ENCODE data around the gene SMOC2. TPM values are rescaled to one million over a fixed set of nuclear protein-coding genes. Genes with fewer than 3 reads are reported as not detected.

Gene SMOC2
- polyA plus RNA-seq, 1 donor from 2014 or later = 0.50 TPM

GRCh38 chr6:168518867-168519266 is 77.9 kb downstream of the SMOC2 start:
- no peaks in the 10 kb centered on the region for H3K36me3 ChIP-seq (ENCODE audit: insufficient read depth, low read length)
- H4K20me1 ChIP-seq (ENCODE audit: insufficient read depth) = no peaks in the 10 kb centered on the region
- H3K27ac ChIP-seq (ENCODE audit: low read length) = no peak overlapping the region
- H3K79me2 ChIP-seq (replicated peaks; ENCODE audit: insufficient read depth, low read length) = no peaks in the 10 kb centered on the region
- no peak overlapping the region for H3K4me3 ChIP-seq (ENCODE audit: low read length)
- H3K9me3 ChIP-seq (ENCODE audit: low read length) = no peaks in the 10 kb centered on the region
- no peaks in the 10 kb centered on the region for H3F3A ChIP-seq (ENCODE audit: insufficient read depth, low read length, poor library complexity, severe bottlenecking)
- H3K4me2 ChIP-seq (ENCODE audit: low read length) = no peak overlapping the region
- H3K9me2 ChIP-seq (ENCODE audit: insufficient read depth, low read length) = no peaks in the 10 kb centered on the region
- no peaks in the 10 kb centered on the region for H3K27me3 ChIP-seq (ENCODE audit: insufficient read depth, low read depth, low read length)
- no peak overlapping the region for H2AFZ ChIP-seq (ENCODE audit: low read depth, low read length)
- TF ChIP-seq POLR2AphosphoS5 (IDR thresholded peaks at IDR 0.05) (no peak), MXI1 (conservative IDR thresholded peaks at IDR 0.05; ENCODE audit: poor library complexity, severe bottlenecking) (no peak), RAD21 (conservative IDR thresholded peaks at IDR 0.05) (no peak), SMC3 (conservative IDR thresholded peaks at IDR 0.05; ENCODE audit: poor library complexity) (no peak), REST (IDR thresholded peaks at IDR 0.05; ENCODE audit: borderline replicate concordance) (no peak), CTCF (IDR thresholded peaks at IDR 0.05; ENCODE audit: poor library complexity, severe bottlenecking) (no peak), EP300 (conservative IDR thresholded peaks at IDR 0.05; ENCODE audit: poor library complexity, severe bottlenecking) (no peak), EZH2 (IDR thresholded peaks at IDR 0.05; ENCODE audit: borderline replicate concordance, insufficient read depth, low read length, poor library complexity, severe bottlenecking) (no peak), TAF1 (IDR thresholded peaks at IDR 0.05; ENCODE audit: low read depth) (no peak)
- H3K9ac ChIP-seq (ENCODE audit: low read length) = no peak overlapping the region

GRCh38 chr6:168520233-168520632 is 79.2 kb downstream of the SMOC2 start:
- no peaks in the 10 kb centered on the region for H3F3A ChIP-seq (ENCODE audit: insufficient read depth, low read length, poor library complexity, severe bottlenecking)
- TF ChIP-seq CTCF (IDR thresholded peaks at IDR 0.05; ENCODE audit: poor library complexity, severe bottlenecking) = no peak
- TF ChIP-seq MXI1 (conservative IDR thresholded peaks at IDR 0.05; ENCODE audit: poor library complexity, severe bottlenecking) = no peak
- no peak for TF ChIP-seq SMC3 (conservative IDR thresholded peaks at IDR 0.05; ENCODE audit: poor library complexity)
- TF ChIP-seq RAD21 (conservative IDR thresholded peaks at IDR 0.05) = no peak
- no peak for TF ChIP-seq REST (IDR thresholded peaks at IDR 0.05; ENCODE audit: borderline replicate concordance)
- no peak for TF ChIP-seq POLR2AphosphoS5 (IDR thresholded peaks at IDR 0.05)
- no peak for TF ChIP-seq TAF1 (IDR thresholded peaks at IDR 0.05; ENCODE audit: low read depth)
- no peak for TF ChIP-seq EZH2 (IDR thresholded peaks at IDR 0.05; ENCODE audit: borderline replicate concordance, insufficient read depth, low read length, poor library complexity, severe bottlenecking)
- no peak for TF ChIP-seq EP300 (conservative IDR thresholded peaks at IDR 0.05; ENCODE audit: poor library complexity, severe bottlenecking)
- no peaks in the 10 kb centered on the region for H3K27me3 ChIP-seq (ENCODE audit: insufficient read depth, low read depth, low read length)
- no peak overlapping the region for H3K9ac ChIP-seq (ENCODE audit: low read length)
- no peaks in the 10 kb centered on the region for H3K9me2 ChIP-seq (ENCODE audit: insufficient read depth, low read length)
- no peaks in the 10 kb centered on the region for H3K9me3 ChIP-seq (ENCODE audit: low read length)
- H3K4me2 ChIP-seq (ENCODE audit: low read length) = no peak overlapping the region
- no peaks in the 10 kb centered on the region for H4K20me1 ChIP-seq (ENCODE audit: insufficient read depth)
- no peaks in the 10 kb centered on the region for H3K79me2 ChIP-seq (replicated peaks; ENCODE audit: insufficient read depth, low read length)
- H3K36me3 ChIP-seq (ENCODE audit: insufficient read depth, low read length) = no peaks in the 10 kb centered on the region
- no peak overlapping the region for H3K4me3 ChIP-seq (ENCODE audit: low read length)
- no peak overlapping the region for H3K27ac ChIP-seq (ENCODE audit: low read length)
- no peak overlapping the region for H2AFZ ChIP-seq (ENCODE audit: low read depth, low read length)
